ENCODE measurements around the gene TTC39B.

Gene TTC39B

GRCh38 chr9:15235658-15236057 lies 71.4 kb downstream of the TTC39B start:
- TF ChIP-seq TEAD4 (IDR thresholded peaks at IDR 0.05) (no peak), FOXM1 (IDR thresholded peaks at IDR 0.05; ENCODE audit: borderline replicate concordance, low read depth) (no peak), EGR1 (IDR thresholded peaks at IDR 0.05) (no peak), RAD21 (IDR thresholded peaks at IDR 0.05; ENCODE audit: low read depth) (no peak), REST (IDR thresholded peaks at IDR 0.05; ENCODE audit: low read depth) (no peak), NFIC (IDR thresholded peaks at IDR 0.05) (no peak), USF1 (IDR thresholded peaks at IDR 0.05) (no peak), MAX (IDR thresholded peaks at IDR 0.05) (no peak), EP300 (IDR thresholded peaks at IDR 0.05; ENCODE audit: borderline replicate concordance) (no peak), TCF12 (IDR thresholded peaks at IDR 0.05; ENCODE audit: low read depth) (no peak), CEBPB (IDR thresholded peaks at IDR 0.05) (no peak), ZBTB7A (IDR thresholded peaks at IDR 0.05; ENCODE audit: low read depth) (no peak), TAF1 (IDR thresholded peaks at IDR 0.05; ENCODE audit: low read depth) (no peak), CREB1 (IDR thresholded peaks at IDR 0.05; ENCODE audit: low read depth) (no peak), YY1 (IDR thresholded peaks at IDR 0.05; ENCODE audit: low read depth) (no peak)

- TF ChIP-seq RAD21 (IDR thresholded peaks at IDR 0.05; ENCODE audit: low read depth) (peak; percentile 63), NFIC (IDR thresholded peaks at IDR 0.05) (no peak)
Observed at GRCh38 chr9:15231788-15232635, 75.0 kb downstream of the TTC39B start.

GRCh38 chr9:15229409-15229808 lies 77.6 kb downstream of the TTC39B start:
- no peak for TF ChIP-seq EP300 (IDR thresholded peaks at IDR 0.05; ENCODE audit: borderline replicate concordance)
- TF ChIP-seq RAD21 (IDR thresholded peaks at IDR 0.05; ENCODE audit: low read depth), result no peak
- TF ChIP-seq NFIC (IDR thresholded peaks at IDR 0.05), result no peak
- TF ChIP-seq REST (IDR thresholded peaks at IDR 0.05; ENCODE audit: low read depth), result no peak
- no peak for TF ChIP-seq CEBPB (IDR thresholded peaks at IDR 0.05)

GRCh38 chr9:15227491-15227890 lies 79.5 kb downstream of the TTC39B start:
- TF ChIP-seq USF1 (IDR thresholded peaks at IDR 0.05) (no peak), EP300 (IDR thresholded peaks at IDR 0.05; ENCODE audit: borderline replicate concordance) (no peak), TCF12 (IDR thresholded peaks at IDR 0.05; ENCODE audit: low read depth) (no peak), FOXM1 (IDR thresholded peaks at IDR 0.05; ENCODE audit: borderline replicate concordance, low read depth) (no peak), EGR1 (IDR thresholded peaks at IDR 0.05) (no peak), YY1 (IDR thresholded peaks at IDR 0.05; ENCODE audit: low read depth) (no peak)

- TF ChIP-seq CREB1 (IDR thresholded peaks at IDR 0.05; ENCODE audit: low read depth) (no peak), CEBPB (IDR thresholded peaks at IDR 0.05) (no peak), REST (IDR thresholded peaks at IDR 0.05; ENCODE audit: low read depth) (no peak), TEAD4 (IDR thresholded peaks at IDR 0.05) (no peak), NFIC (IDR thresholded peaks at IDR 0.05) (no peak), MAX (IDR thresholded peaks at IDR 0.05) (no peak), ZBTB7A (IDR thresholded peaks at IDR 0.05; ENCODE audit: low read depth) (no peak), YY1 (IDR thresholded peaks at IDR 0.05; ENCODE audit: low read depth) (no peak), FOXM1 (IDR thresholded peaks at IDR 0.05; ENCODE audit: borderline replicate concordance, low read depth) (no peak), EGR1 (IDR thresholded peaks at IDR 0.05) (no peak), TAF1 (IDR thresholded peaks at IDR 0.05; ENCODE audit: low read depth) (no peak), TCF12 (IDR thresholded peaks at IDR 0.05; ENCODE audit: low read depth) (no peak), USF1 (IDR thresholded peaks at IDR 0.05) (no peak), EP300 (IDR thresholded peaks at IDR 0.05; ENCODE audit: borderline replicate concordance) (no peak), RAD21 (IDR thresholded peaks at IDR 0.05; ENCODE audit: low read depth) (no peak)
Observed at GRCh38 chr9:15225564-15226126, 81.4 kb downstream of the TTC39B start.

All from Ishikawa (cell line).